HEK293 (cell line): Measurements from ENCODE around the gene SPPL2C.
"Not testable (repeated sequence)": the region's sequence is repeated elsewhere in the genome, so short reads cannot be mapped to it uniquely, and the experiment has no call there.

Experiments used
- CTCF ChIA-PET: fragments of 350-600 bp; formaldehyde crosslinking; extraction: SDS; loops from one replicate; lab custom pipeline; 2021; ENCODE audit warnings: antibody characterized with exemption; lab: Yijun Ruan, JAX
- POLR2A ChIA-PET: fragments of 300-600 bp; formaldehyde crosslinking; extraction: SDS; loops from one replicate; lab custom pipeline; 2020; ENCODE audit warnings: antibody characterized with exemption, inconsistent platforms; lab: Yijun Ruan, JAX
- H3K27ac ChIP-seq: fragments of 200-500 bp; sonication (Bioruptor generic); 2 replicates; pipeline ENCODE4 v1.5.1; 2014; ENCODE audit warnings: low read depth, low read length, control low read depth, inconsistent platforms; ENCODE audit errors: extremely low read depth
- H3K36me3 ChIP-seq, 2 experiments: fragments of 200-500 bp in 1 of 2; sonication (Bioruptor generic) in 1 of 2; 1 replicate in 1 of 2; 2 replicates in 1 of 2; pipeline ENCODE4 v1.5.1; 2014 to 2017; ENCODE audit warnings: inconsistent platforms in 2 of 2, low read length in 2 of 2; ENCODE audit not compliant: control insufficient read depth in 2 of 2, insufficient read depth in 1 of 2
- H3K4me1 ChIP-seq: fragments of 200-500 bp; sonication (Bioruptor generic); 2 replicates; pipeline ENCODE4 v1.5.1; 2014; ENCODE audit warnings: mild to moderate bottlenecking, low read length, inconsistent platforms; ENCODE audit not compliant: control insufficient read depth, insufficient read depth
- H3K4me3 ChIP-seq: 2 replicates; pipeline ENCODE4 v1.5.1; 2011; ENCODE audit warnings: low read depth, mild to moderate bottlenecking, control low read depth, low read length, moderate library complexity
- H3K9me3 ChIP-seq: fragments of 200-500 bp; sonication (Bioruptor generic); 2 replicates; pipeline ENCODE4 v1.5.1; 2014; ENCODE audit warnings: low read depth, low read length, inconsistent platforms; ENCODE audit not compliant: control insufficient read depth, insufficient read depth
- YY1 ChIP-seq: fragments of 450-650 bp; formaldehyde crosslinking; IDR thresholded peaks from 2 replicates; pipeline ENCODE4 v1.5.1; 2018; ENCODE audit warnings: missing biosample characterization, missing genetic modification characterization
- ZBTB20 ChIP-seq: fragments of 450-650 bp; formaldehyde crosslinking; IDR thresholded peaks from 2 replicates; pipeline ENCODE4 v1.5.1; 2016; ENCODE audit warnings: missing biosample characterization, missing genetic modification characterization
- ZFP41 ChIP-seq: fragments of 450-650 bp; formaldehyde crosslinking; IDR thresholded peaks from 2 replicates; pipeline ENCODE4 v1.5.1; 2016; ENCODE audit warnings: missing biosample characterization, missing genetic modification characterization, borderline replicate concordance
- ZNF18 ChIP-seq: fragments of 450-650 bp; formaldehyde crosslinking; IDR thresholded peaks from 2 replicates; pipeline ENCODE4 v1.5.1; 2016; ENCODE audit warnings: missing biosample characterization, missing genetic modification characterization
- ZNF37A ChIP-seq: fragments of 450-650 bp; IDR thresholded peaks from 2 replicates; pipeline ENCODE4 v1.5.1; 2018; ENCODE audit warnings: missing biosample characterization, missing genetic modification characterization
- ZNF530 ChIP-seq: fragments of 450-650 bp; formaldehyde crosslinking; IDR thresholded peaks from 2 replicates; pipeline ENCODE4 v1.5.1; 2016; ENCODE audit warnings: low read depth, missing biosample characterization, missing genetic modification characterization
- ZNF600 ChIP-seq: fragments of 450-650 bp; formaldehyde crosslinking; IDR thresholded peaks from 2 replicates; pipeline ENCODE4 v1.5.1; 2016; ENCODE audit warnings: missing biosample characterization, missing genetic modification characterization
- ZNF621 ChIP-seq: fragments of 450-650 bp; formaldehyde crosslinking; IDR thresholded peaks from 2 replicates; pipeline ENCODE4 v1.5.1; 2017; ENCODE audit warnings: missing biosample characterization, missing genetic modification characterization
- ZNF623 ChIP-seq: fragments of 450-650 bp; formaldehyde crosslinking; IDR thresholded peaks from 2 replicates; pipeline ENCODE4 v1.5.1; 2016; ENCODE audit warnings: missing biosample characterization, missing genetic modification characterization
- ZNF670 ChIP-seq: fragments of 450-650 bp; formaldehyde crosslinking; IDR thresholded peaks from 2 replicates; pipeline ENCODE4 v1.5.1; 2016; ENCODE audit warnings: missing biosample characterization, missing genetic modification characterization, low read depth
- TF ChIP-seq, protein P1 (sequence below): fragments of 450-650 bp; formaldehyde crosslinking; IDR thresholded peaks from 2 replicates; pipeline ENCODE4 v1.5.1; 2016; ENCODE audit warnings: missing biosample characterization, missing genetic modification characterization, borderline replicate concordance
- TF ChIP-seq, protein P2 (sequence below): fragments of 450-650 bp; formaldehyde crosslinking; IDR thresholded peaks from 2 replicates; pipeline ENCODE4 v1.5.1; 2016; ENCODE audit warnings: missing biosample characterization, missing genetic modification characterization

SPPL2C gene

GRCh38 chr17:45857977-45858708 lies 13.5 kb downstream of the SPPL2C start:
- Histone ChIP-seq H3K4me1 (no peaks in the 10 kb centered on the region), H3K36me3 (no peaks in the 10 kb centered on the region), H3K4me3 (no peak overlapping the region), H3K27ac (no peak overlapping the region), H3K9me3 (no peaks in the 10 kb centered on the region)
- POLR2A ChIA-PET = no interaction called here
- TF ChIP-seq ZNF37A (no peak), ZNF18 (tag by site-specific recombination) (no peak), ZNF600 (tag by site-specific recombination) (no peak), ZNF670 (tag by site-specific recombination) (no peak), YY1 (tag by site-specific recombination) (no peak), ZFP41 (tag by site-specific recombination) (no peak), ZNF530 (tag by site-specific recombination) (no peak), ZBTB20 (tag by site-specific recombination) (peak; percentile 85)
- TF ChIP-seq, protein P1, sequence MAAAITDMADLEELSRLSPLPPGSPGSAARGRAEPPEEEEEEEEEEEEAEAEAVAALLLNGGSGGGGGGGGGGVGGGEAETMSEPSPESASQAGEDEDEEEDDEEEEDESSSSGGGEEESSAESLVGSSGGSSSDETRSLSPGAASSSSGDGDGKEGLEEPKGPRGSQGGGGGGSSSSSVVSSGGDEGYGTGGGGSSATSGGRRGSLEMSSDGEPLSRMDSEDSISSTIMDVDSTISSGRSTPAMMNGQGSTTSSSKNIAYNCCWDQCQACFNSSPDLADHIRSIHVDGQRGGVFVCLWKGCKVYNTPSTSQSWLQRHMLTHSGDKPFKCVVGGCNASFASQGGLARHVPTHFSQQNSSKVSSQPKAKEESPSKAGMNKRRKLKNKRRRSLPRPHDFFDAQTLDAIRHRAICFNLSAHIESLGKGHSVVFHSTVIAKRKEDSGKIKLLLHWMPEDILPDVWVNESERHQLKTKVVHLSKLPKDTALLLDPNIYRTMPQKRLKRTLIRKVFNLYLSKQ (tag by site-specific recombination) = no peak
- TF ChIP-seq, protein P2, sequence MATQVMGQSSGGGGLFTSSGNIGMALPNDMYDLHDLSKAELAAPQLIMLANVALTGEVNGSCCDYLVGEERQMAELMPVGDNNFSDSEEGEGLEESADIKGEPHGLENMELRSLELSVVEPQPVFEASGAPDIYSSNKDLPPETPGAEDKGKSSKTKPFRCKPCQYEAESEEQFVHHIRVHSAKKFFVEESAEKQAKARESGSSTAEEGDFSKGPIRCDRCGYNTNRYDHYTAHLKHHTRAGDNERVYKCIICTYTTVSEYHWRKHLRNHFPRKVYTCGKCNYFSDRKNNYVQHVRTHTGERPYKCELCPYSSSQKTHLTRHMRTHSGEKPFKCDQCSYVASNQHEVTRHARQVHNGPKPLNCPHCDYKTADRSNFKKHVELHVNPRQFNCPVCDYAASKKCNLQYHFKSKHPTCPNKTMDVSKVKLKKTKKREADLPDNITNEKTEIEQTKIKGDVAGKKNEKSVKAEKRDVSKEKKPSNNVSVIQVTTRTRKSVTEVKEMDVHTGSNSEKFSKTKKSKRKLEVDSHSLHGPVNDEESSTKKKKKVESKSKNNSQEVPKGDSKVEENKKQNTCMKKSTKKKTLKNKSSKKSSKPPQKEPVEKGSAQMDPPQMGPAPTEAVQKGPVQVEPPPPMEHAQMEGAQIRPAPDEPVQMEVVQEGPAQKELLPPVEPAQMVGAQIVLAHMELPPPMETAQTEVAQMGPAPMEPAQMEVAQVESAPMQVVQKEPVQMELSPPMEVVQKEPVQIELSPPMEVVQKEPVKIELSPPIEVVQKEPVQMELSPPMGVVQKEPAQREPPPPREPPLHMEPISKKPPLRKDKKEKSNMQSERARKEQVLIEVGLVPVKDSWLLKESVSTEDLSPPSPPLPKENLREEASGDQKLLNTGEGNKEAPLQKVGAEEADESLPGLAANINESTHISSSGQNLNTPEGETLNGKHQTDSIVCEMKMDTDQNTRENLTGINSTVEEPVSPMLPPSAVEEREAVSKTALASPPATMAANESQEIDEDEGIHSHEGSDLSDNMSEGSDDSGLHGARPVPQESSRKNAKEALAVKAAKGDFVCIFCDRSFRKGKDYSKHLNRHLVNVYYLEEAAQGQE = peak; percentile 98
- CTCF ChIA-PET = interaction anchor here (0.7 to 1.3 kb wide), 4 partner anchors 8 to 217 kb away, joined by 3 to 4 read pairs (median 4); no protein-coding TSS in a partner anchor

DNA sequence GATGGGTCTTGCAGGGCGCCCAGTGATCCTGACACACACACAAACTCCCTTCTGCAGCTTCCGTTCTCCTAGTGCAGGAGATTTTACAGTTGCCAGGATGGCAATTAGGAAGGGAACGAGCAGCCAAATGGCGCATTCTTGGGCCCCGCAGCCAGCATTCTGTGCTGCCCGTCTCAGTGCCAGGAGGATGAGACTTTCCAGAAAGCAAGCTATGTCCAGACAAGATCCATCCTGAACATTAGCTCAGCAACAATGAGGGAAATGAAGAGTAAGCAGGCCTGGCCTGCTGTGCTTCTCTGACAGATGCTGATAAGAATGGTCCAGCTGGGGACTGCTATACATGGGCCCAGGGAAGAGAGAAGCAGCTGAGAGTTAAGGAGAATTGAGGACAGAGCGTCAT lies 16.5 kb downstream of the SPPL2C start:
- Histone ChIP-seq H3K27ac (no peak overlapping the region), H3K4me3 (no peak overlapping the region), H3K36me3 (no peaks in the 10 kb centered on the region), H3K4me1 (no peaks in the 10 kb centered on the region), H3K9me3 (no peaks in the 10 kb centered on the region)
- CTCF ChIA-PET = interaction anchor here (0.8 to 2.2 kb wide), 3 partner anchors 9 to 16 kb away, joined by 3 to 14 read pairs (median 7); no protein-coding TSS in a partner anchor
- TF ChIP-seq ZNF623 (tag by site-specific recombination) = no peak
- TF ChIP-seq ZNF621 = no peak
- POLR2A ChIA-PET = no interaction called here

DNA sequence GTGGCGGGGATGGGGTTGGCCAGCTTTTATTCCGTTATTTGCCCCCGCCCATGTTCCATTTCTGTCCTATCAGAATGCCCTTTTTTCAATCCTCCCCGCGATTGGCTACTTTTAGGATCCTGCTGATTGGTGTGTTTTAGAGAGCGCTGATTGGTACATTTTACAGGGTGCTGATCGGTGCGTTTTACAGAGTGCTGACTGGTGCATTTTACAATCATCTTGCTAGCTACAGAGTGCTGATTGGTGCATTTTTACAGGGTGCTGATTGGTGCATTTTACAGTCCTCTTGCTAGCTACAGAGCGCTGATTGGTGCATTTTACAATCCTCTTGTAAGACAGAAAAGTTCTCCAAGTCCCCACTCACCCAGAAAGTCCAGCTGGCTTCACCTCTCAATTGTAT lies 17.4 kb downstream of the SPPL2C start:
- H3K4me3 ChIP-seq, POLR2A ChIA-PET, H3K36me3 ChIP-seq, H3K9me3 ChIP-seq, H3K4me1 ChIP-seq, H3K27ac ChIP-seq: not testable (repeated sequence)
- CTCF ChIA-PET = interaction anchor here (1.9 to 2.2 kb wide), 2 partner anchors 10 to 12 kb away, joined by 7 to 14 read pairs; no protein-coding TSS in a partner anchor
